C4-2B (cell line): ENCODE measurements around the gene FAM135A.

Experiments used
- ZFX ChIP-seq: fragments of 450-650 bp; IDR thresholded peaks from 2 replicates; pipeline ENCODE4 v1.6.1; 2017
- TF ChIP-seq, protein P1 (sequence below): fragments of 450-650 bp; conservative IDR thresholded peaks from 2 replicates; pipeline ENCODE4 v1.5.1; 2017; ENCODE audit warnings: mild to moderate bottlenecking

DNA sequence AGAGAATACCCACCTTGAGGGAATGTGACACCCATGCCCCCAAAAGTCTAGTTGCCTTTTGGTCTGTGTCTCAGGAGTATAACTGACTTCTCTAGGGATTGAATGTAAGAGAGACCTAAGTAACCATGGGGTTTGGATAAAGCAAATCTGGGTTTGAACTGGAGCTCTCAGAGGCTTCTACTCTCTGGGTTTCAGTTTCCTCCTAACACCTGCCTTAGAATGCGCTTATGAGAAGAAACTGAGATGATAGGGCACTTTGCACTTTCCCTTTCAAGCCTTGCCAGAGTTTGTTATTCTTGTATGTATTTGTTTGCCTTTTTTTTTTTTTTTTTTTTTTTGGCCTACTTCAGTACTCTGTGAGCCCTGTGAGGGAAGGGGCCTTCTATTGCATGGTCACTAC lies 172.8 kb downstream of the FAM135A start:
- TF ChIP-seq, protein P1, sequence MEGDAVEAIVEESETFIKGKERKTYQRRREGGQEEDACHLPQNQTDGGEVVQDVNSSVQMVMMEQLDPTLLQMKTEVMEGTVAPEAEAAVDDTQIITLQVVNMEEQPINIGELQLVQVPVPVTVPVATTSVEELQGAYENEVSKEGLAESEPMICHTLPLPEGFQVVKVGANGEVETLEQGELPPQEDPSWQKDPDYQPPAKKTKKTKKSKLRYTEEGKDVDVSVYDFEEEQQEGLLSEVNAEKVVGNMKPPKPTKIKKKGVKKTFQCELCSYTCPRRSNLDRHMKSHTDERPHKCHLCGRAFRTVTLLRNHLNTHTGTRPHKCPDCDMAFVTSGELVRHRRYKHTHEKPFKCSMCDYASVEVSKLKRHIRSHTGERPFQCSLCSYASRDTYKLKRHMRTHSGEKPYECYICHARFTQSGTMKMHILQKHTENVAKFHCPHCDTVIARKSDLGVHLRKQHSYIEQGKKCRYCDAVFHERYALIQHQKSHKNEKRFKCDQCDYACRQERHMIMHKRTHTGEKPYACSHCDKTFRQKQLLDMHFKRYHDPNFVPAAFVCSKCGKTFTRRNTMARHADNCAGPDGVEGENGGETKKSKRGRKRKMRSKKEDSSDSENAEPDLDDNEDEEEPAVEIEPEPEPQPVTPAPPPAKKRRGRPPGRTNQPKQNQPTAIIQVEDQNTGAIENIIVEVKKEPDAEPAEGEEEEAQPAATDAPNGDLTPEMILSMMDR = no peak
- no peak for TF ChIP-seq ZFX
